Neural cell (in vitro differentiated cells): Measurements from ENCODE around the gene GPR157.

Experiments
- EP300 ChIP-seq: fragments of 450-650 bp; conservative IDR thresholded peaks from 2 replicates; pipeline ENCODE4 v1.6.1; 2014; ENCODE audit warnings: antibody characterized with exemption, mild to moderate bottlenecking, moderate library complexity; ENCODE audit not compliant: poor library complexity, severe bottlenecking
- POLR2AphosphoS5 ChIP-seq: IDR thresholded peaks from 2 replicates; pipeline ENCODE4 v1.6.1; 2012
- RAD21 ChIP-seq: fragments of 450-650 bp; conservative IDR thresholded peaks from 2 replicates; pipeline ENCODE4 v1.6.1; 2014; ENCODE audit warnings: antibody characterized with exemption, mild to moderate bottlenecking, moderate library complexity
- TAF1 ChIP-seq: IDR thresholded peaks from 2 replicates; pipeline ENCODE4 v1.6.1; 2012; ENCODE audit warnings: low read depth
- TF ChIP-seq, protein P1 (sequence below): fragments of 450-650 bp; IDR thresholded peaks from 2 replicates; pipeline ENCODE4 v1.5.1; 2014; ENCODE audit warnings: antibody characterized with exemption, mild to moderate bottlenecking, moderate library complexity; ENCODE audit not compliant: poor library complexity, severe bottlenecking

DNA sequence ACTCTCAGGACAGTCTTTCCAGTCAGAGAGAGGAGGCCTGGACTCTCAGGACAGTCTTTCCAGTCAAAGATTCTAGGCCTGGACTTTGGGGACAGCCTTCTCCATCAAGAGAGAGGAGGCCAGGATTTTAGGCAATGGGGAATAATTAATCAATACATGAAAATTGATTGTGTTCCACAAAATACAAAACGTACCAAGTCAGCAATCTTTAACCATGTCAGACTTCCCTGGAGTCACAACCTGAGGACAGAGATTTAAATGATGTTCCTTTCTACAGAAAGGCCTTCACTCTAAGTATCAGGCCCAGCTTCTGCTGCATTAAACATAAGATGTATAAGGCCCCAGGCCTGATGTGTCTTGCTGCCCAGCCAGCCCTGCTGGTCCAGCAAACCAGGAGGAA lies 27.0 kb upstream of the GPR157 start:
- TF ChIP-seq, protein P1, sequence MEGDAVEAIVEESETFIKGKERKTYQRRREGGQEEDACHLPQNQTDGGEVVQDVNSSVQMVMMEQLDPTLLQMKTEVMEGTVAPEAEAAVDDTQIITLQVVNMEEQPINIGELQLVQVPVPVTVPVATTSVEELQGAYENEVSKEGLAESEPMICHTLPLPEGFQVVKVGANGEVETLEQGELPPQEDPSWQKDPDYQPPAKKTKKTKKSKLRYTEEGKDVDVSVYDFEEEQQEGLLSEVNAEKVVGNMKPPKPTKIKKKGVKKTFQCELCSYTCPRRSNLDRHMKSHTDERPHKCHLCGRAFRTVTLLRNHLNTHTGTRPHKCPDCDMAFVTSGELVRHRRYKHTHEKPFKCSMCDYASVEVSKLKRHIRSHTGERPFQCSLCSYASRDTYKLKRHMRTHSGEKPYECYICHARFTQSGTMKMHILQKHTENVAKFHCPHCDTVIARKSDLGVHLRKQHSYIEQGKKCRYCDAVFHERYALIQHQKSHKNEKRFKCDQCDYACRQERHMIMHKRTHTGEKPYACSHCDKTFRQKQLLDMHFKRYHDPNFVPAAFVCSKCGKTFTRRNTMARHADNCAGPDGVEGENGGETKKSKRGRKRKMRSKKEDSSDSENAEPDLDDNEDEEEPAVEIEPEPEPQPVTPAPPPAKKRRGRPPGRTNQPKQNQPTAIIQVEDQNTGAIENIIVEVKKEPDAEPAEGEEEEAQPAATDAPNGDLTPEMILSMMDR = no peak
- TF ChIP-seq RAD21 = no peak
- TF ChIP-seq POLR2AphosphoS5 = no peak
- no peak for TF ChIP-seq TAF1
- TF ChIP-seq EP300 = no peak
